H1 (cell line): ENCODE data around the gene ZGRF1. TPM values are rescaled to one million over a fixed set of nuclear protein-coding genes. Genes with fewer than 3 reads are reported as not detected.

Experiments
- CEBPB ChIP-seq: IDR thresholded peaks from 2 replicates; pipeline ENCODE4 v1.6.1; 2012; ENCODE audit warnings: low read depth, low read length
- CREB1 ChIP-seq: IDR thresholded peaks from 2 replicates; pipeline ENCODE4 v1.6.1; 2012; ENCODE audit warnings: inconsistent platforms
- EP300 ChIP-seq, 2 experiments: IDR thresholded peaks; 1 replicate in 1 of 2; 2 replicates in 1 of 2; pipeline ENCODE4 v1.6.1; 2011 to 2012; ENCODE audit warnings: low read depth in 2 of 2, low read length in 2 of 2, mild to moderate bottlenecking in 2 of 2, borderline replicate concordance in 1 of 2, inconsistent platforms in 1 of 2, moderate library complexity in 1 of 2
- MAFK ChIP-seq: IDR thresholded peaks from 2 replicates; pipeline ENCODE4 v1.6.1; 2012; ENCODE audit warnings: low read depth, mild to moderate bottlenecking, improper control_type of control experiment, low read length
- POLR2AphosphoS5 ChIP-seq: IDR thresholded peaks from 2 replicates; pipeline ENCODE4 v1.6.1; 2011; ENCODE audit warnings: low read depth, low read length
- SUZ12 ChIP-seq: fragments of 200-600 bp; sonication (generic); IDR thresholded peaks from 2 replicates; pipeline ENCODE4 v1.6.1; 2012; ENCODE audit warnings: mild to moderate bottlenecking, inconsistent platforms, low read length, moderate library complexity, mixed read lengths
- polyA plus RNA-seq, 7 experiments: library from polyadenylated mRNA; depleted of rRNA in 3 of 7; stranded (reverse) in 5 of 7; unstranded in 2 of 7; fragments of >200 nt in 5 of 7; fragments of 200-250 nt in 2 of 7; gene quantifications; 1 replicate in 5 of 7; 2 replicates in 1 of 7; 4 replicates in 1 of 7; pipeline versions ENCODE4 v1.2.1 to v1.2.3, GENCODE V29; 2011 to 2013; ENCODE audit warnings: missing spikeins in 2 of 7, mixed read lengths in 2 of 7
- total RNA-seq: library from RNA; stranded (reverse); fragmentation: NEBNext Ultra II Directional; extraction: Animal tissue kit (Norgen Biotek cat#: 25700); gene quantifications from 2 replicates; pipeline ENCODE4 v1.2.1, GENCODE V29; 2021

Gene ZGRF1
- total and polyA plus RNA-seq, 2 of the 8 experiments (the other 6 are each of a cell fraction or from before 2014, with no cell fraction given): 12.0 to 44.6 TPM

DNA sequence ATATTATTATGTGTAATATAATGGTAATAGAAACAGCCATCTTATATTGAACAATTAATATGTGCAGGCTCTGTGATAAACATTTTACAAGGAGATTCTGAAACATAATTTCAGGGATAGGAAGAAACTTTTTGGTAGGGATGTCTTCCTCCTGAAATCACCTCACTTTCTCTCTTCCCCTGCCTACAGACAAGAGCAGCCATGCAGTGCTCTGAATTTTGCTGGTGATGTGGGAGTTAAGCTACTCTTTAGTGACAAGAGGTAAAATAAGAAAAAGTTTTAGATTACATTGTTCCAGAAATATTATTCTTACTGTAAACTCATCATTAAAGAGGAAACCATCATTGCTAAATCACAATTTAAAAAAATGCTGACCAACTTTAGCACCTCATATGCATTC is 36.4 kb upstream of the ZGRF1 start (continued):
- TF ChIP-seq CEBPB: no peak
- no peak for TF ChIP-seq CREB1
- no peak for TF ChIP-seq EP300 (IDR thresholded peaks at IDR 0.05; ENCODE audit: borderline replicate concordance in 1 of 2, low read depth in 2 of 2, low read length in 2 of 2)
- TF ChIP-seq MAFK: no peak
- no peak for TF ChIP-seq POLR2AphosphoS5
- TF ChIP-seq SUZ12: no peak
- TF ChIP-seq, all 59 proteins: peak for 0
